Measurements from ENCODE around the gene OR5T3.
A peak's percentile ranks its signal among the peaks of the same experiment; 100 is the strongest.
"Not testable (repeated sequence)": the region's sequence is repeated elsewhere in the genome, so short reads cannot be mapped to it uniquely, and the experiment has no call there.

Gene OR5T3

DNA sequence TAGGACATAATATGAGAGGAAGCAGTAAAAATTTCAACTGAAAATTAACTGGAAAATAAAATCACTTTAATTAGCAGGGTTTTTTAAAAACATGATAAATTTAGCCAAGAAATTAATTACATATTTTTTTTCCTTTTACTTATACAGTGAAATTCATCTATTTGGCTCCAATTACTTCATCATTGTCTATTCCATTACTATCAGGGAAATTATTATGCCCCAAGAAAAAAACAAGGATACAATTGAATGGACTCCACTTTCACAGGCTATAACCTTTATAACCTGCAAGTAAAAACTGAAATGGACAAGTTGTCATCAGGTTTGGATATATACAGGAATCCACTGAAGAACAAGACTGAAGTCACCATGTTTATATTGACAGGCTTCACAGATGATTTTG lies at the start of gene OR5T3:
OR5T3 (plus strand) TSS at position 301 of the 400 bp plus-strand sequence; CDS start at position 301, 0 bp downstream.
- no peaks in the 10 kb centered on the region for H3K27me3 ChIP-seq (ENCODE audit: insufficient read depth, low read depth)
- TF ChIP-seq, protein P1, sequence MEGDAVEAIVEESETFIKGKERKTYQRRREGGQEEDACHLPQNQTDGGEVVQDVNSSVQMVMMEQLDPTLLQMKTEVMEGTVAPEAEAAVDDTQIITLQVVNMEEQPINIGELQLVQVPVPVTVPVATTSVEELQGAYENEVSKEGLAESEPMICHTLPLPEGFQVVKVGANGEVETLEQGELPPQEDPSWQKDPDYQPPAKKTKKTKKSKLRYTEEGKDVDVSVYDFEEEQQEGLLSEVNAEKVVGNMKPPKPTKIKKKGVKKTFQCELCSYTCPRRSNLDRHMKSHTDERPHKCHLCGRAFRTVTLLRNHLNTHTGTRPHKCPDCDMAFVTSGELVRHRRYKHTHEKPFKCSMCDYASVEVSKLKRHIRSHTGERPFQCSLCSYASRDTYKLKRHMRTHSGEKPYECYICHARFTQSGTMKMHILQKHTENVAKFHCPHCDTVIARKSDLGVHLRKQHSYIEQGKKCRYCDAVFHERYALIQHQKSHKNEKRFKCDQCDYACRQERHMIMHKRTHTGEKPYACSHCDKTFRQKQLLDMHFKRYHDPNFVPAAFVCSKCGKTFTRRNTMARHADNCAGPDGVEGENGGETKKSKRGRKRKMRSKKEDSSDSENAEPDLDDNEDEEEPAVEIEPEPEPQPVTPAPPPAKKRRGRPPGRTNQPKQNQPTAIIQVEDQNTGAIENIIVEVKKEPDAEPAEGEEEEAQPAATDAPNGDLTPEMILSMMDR (conservative IDR thresholded peaks at IDR 0.05; ENCODE audit: low read depth, low read length), result no peak
- H3K27ac ChIP-seq, result no peak within 1 kb of the TSS
- no peaks in the 10 kb centered on the region for H3K79me2 ChIP-seq (ENCODE audit: insufficient read depth, low read depth)
- H3K4me3 ChIP-seq (IDR thresholded peaks at IDR 0.05; ENCODE audit: insufficient read depth, low read depth, low read length), result no peak within 1 kb of the TSS
- no peak within 1 kb of the TSS for H3K9ac ChIP-seq
- no peaks in the 10 kb centered on the region for H4K20me1 ChIP-seq (ENCODE audit: insufficient read depth)
- H3K36me3 ChIP-seq (ENCODE audit: insufficient read depth), result no peaks in the 10 kb centered on the region
- no peak within 1 kb of the TSS for H3K4me2 ChIP-seq
- peaks cover 7% of the 10 kb centered on the region for H3K4me1 ChIP-seq (ENCODE audit: low read depth, poor library complexity, severe bottlenecking)
- no peak within 1 kb of the TSS for H2AFZ ChIP-seq (ENCODE audit: low read depth)

DNA sequence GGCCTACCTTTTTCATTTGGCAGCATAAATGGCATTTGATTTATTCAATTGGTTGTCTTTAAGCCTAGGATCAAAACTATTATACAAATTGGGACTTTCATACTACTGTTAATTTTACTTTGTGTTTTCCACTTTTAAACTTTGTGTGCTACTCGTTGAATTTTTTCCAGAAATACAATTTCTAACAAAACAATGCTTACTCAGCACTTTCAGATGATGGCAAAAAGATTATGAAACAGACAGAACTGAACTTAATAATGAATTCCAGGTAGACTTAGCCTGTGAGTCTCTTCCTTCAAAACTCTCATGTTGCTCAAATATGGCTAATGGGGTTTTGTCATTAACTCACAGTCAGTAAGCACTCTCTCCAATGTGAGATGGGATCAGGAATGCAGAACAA lies 44.3 kb upstream of the OR5T3 start:
- H3K4me1 ChIP-seq (ENCODE audit: low read depth, poor library complexity, severe bottlenecking), result no peaks in the 10 kb centered on the region
- H3K4me3 ChIP-seq (IDR thresholded peaks at IDR 0.05; ENCODE audit: insufficient read depth, low read depth, low read length), result no peak overlapping the region
- TF ChIP-seq, protein P1 (conservative IDR thresholded peaks at IDR 0.05; ENCODE audit: low read depth, low read length), result no peak
- no peak overlapping the region for H3K9ac ChIP-seq
- no peaks in the 10 kb centered on the region for H4K20me1 ChIP-seq (ENCODE audit: insufficient read depth)
- no peaks in the 10 kb centered on the region for H3K27me3 ChIP-seq (ENCODE audit: insufficient read depth, low read depth)
- no peak overlapping the region for H2AFZ ChIP-seq (ENCODE audit: low read depth)
- no peak overlapping the region for H3K27ac ChIP-seq
- H3K4me2 ChIP-seq, result no peak overlapping the region
- H3K79me2 ChIP-seq (ENCODE audit: insufficient read depth, low read depth), result no peaks in the 10 kb centered on the region
- no peaks in the 10 kb centered on the region; the same call in 1 of the 2 replicates for H3K36me3 ChIP-seq (ENCODE audit: insufficient read depth)

DNA sequence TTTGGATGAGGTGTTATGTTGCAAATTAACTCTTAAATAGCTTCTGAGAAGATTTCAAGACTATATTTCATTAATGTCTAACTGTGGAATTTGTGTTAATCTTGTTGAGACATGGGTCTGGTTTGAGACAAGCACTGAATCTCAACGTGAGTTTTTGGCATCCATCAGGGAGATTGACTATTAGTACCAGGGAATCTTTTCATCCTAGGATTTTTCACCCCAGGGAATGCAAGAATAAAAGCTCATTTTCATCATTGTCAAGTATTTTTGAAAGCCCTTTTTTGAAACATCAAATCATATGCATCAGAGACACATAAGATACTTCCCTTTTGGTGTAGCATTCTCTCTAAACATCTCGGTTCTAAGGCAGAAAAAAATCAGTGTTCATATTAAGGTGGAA lies 37.5 kb upstream of the OR5T3 start:
- Histone ChIP-seq H3K27me3 (ENCODE audit: insufficient read depth, low read depth) (no peaks in the 10 kb centered on the region), H4K20me1 (ENCODE audit: insufficient read depth) (no peaks in the 10 kb centered on the region), H3K79me2 (ENCODE audit: insufficient read depth, low read depth) (no peaks in the 10 kb centered on the region), H3K9ac (no peak overlapping the region), H3K27ac (no peak overlapping the region), H3K4me1 (ENCODE audit: low read depth, poor library complexity, severe bottlenecking) (no peaks in the 10 kb centered on the region), H3K4me2 (no peak overlapping the region), H3K36me3 (ENCODE audit: insufficient read depth) (no peaks in the 10 kb centered on the region), H2AFZ (ENCODE audit: low read depth) (no peak overlapping the region), H3K4me3 (IDR thresholded peaks at IDR 0.05; ENCODE audit: insufficient read depth, low read depth, low read length) (no peak overlapping the region)
- TF ChIP-seq, protein P1 (conservative IDR thresholded peaks at IDR 0.05; ENCODE audit: low read depth, low read length), result no peak

DNA sequence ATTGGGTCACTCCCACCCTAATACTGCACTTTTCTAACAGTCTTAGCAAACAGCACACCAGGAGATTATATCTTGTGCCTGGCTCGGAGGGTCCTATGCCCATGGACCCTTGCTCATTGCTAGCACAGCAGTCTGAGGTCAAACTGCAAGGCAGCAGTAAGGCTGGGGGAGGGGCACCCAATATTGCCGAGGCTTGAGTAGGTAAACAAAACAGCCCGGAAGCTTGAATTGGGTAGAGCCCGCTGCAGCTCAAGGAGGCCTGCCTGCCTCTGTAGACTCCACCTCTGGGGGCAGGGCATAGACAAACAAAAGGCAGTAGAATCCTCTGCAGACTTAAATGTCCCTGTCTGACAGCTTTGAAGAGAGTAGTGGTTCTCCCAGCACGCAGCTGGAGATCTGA lies 32.3 kb upstream of the OR5T3 start:
- H3K27me3 ChIP-seq (ENCODE audit: insufficient read depth, low read depth); H3K4me2 ChIP-seq; H3K36me3 ChIP-seq (ENCODE audit: insufficient read depth); H3K27ac ChIP-seq; H3K4me1 ChIP-seq (ENCODE audit: low read depth, poor library complexity, severe bottlenecking); H3K79me2 ChIP-seq (ENCODE audit: insufficient read depth, low read depth); H3K4me3 ChIP-seq (IDR thresholded peaks at IDR 0.05; ENCODE audit: insufficient read depth, low read depth, low read length); H4K20me1 ChIP-seq (ENCODE audit: insufficient read depth): not testable (repeated sequence)
- Histone ChIP-seq H3K9ac (peak overlapping the region; percentile 22; the same call in 1 of the 2 replicates), H2AFZ (ENCODE audit: low read depth) (peak overlapping the region; percentile 49; the same call in 1 of the 2 replicates)

DNA sequence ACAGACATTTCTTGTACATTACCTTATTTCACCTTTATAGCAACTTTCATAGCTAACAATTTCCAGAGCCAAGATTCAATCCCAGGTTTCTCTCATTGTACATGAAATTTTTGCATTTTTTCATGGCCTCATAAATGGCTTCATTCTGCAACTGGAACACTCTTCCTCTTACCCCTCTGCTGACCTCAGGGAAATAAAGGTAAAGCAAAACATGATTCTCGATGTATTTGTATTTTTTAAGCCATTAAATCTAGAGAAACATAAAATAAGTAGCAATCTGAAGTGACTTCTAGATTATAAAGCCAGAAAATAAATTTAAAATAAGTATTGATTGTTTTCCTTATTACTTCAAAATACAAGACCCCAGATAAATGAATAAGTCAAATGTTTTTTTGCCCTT lies 17.9 kb upstream of the OR5T3 start, which contains the start of gene OR5T2:
OR5T2 (minus strand) TSS at position 101 of the 400 bp plus-strand sequence. CDS start 1,193 bp downstream, outside the sequence.
- H3K36me3 ChIP-seq (ENCODE audit: insufficient read depth), result no peaks in the 10 kb centered on the region
- H3K4me3 ChIP-seq (IDR thresholded peaks at IDR 0.05; ENCODE audit: insufficient read depth, low read depth, low read length), result no peak within 1 kb of the TSS
- no peak within 1 kb of the TSS for H3K4me2 ChIP-seq
- TF ChIP-seq, protein P1 (conservative IDR thresholded peaks at IDR 0.05; ENCODE audit: low read depth, low read length), result no peak
- H3K9ac ChIP-seq, result no peak within 1 kb of the TSS
- no peaks in the 10 kb centered on the region for H4K20me1 ChIP-seq (ENCODE audit: insufficient read depth)
- no peaks in the 10 kb centered on the region for H3K27me3 ChIP-seq (ENCODE audit: insufficient read depth, low read depth)
- H2AFZ ChIP-seq (ENCODE audit: low read depth), result no peak within 1 kb of the TSS
- H3K79me2 ChIP-seq (ENCODE audit: insufficient read depth, low read depth), result no peaks in the 10 kb centered on the region
- H3K27ac ChIP-seq, result no peak within 1 kb of the TSS
- H3K4me1 ChIP-seq (ENCODE audit: low read depth, poor library complexity, severe bottlenecking), result no peaks in the 10 kb centered on the region
